NCI-H446 (cell line): ENCODE results near the gene OR2T34.
"Not testable (repeated sequence)": the region's sequence is repeated elsewhere in the genome, so short reads cannot be mapped to it uniquely, and the experiment has no call there.

ENCODE experiments used
- DNase-seq, 2 experiments: peaks; one replicate each; lab custom pipeline; 2025; lab: John Stamatoyannopoulos, UW

Gene OR2T34

DNA sequence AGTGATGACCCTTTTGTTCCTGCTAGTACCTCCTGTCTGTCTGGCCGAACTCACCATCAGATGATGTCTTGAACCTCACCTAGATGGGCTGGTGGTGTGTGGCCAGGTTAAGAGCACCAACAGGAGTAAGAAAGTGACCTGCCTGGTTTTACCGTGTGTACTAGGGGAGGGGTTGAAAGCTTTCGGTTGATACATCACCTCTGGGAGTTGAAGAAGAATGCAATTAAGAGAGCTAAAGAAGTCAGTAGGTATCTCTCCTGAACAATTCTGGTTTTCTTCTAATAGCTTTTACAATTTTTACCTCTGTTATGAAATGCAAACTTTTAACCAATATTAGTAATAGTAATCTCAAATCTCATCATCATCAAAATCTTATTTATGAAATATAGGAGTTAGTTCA, 11.9 kb downstream of the OR2T34 start, which contains the start of gene OR2T29:
Gene OR2T29, minus strand, starts transcription at position 101 of the 400 bp plus-strand sequence. CDS start 3,281 bp downstream, outside the sequence.
- not testable (repeated sequence) for DNase-seq

DNA sequence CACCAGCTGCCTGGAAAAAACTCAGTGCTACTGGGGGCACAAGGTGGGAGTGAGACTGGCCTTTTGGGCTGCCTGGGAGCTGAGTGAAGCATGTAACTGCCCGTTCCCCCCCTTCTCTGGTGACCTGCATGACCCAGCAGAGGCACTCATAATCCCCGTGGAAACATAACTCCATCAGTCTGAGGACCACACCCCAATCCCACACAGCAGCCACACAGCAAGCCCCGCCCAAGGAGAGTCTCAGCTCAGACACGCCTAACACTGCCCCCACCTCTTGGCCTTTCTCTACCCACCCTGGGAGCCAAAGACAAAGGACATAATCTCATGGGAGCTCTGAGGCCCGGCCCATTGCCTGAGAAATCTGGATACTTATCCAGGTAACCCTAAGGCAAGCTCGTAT, 23.5 kb downstream of the OR2T34 start:
- not testable (repeated sequence) for DNase-seq

DNA sequence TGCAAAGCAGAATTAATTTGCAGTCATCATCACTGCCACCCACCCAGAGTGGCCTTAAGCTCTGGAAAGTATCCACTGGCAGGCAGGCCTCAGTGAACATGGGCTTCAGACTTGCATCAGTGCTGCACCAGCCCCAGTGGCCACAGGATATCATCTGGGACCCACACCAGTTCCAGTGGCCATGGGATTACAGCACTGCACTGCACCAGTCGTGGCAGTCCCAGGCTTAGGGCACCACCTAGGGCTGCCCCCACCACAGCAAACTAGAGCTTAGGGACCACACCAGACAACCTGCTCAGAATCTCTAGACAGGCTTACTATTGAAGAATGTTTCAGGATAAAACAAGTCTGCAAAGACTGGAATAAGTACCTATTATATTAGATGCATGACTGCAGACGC, 27.2 kb downstream of the OR2T34 start:
- not testable (repeated sequence) for DNase-seq

DNA sequence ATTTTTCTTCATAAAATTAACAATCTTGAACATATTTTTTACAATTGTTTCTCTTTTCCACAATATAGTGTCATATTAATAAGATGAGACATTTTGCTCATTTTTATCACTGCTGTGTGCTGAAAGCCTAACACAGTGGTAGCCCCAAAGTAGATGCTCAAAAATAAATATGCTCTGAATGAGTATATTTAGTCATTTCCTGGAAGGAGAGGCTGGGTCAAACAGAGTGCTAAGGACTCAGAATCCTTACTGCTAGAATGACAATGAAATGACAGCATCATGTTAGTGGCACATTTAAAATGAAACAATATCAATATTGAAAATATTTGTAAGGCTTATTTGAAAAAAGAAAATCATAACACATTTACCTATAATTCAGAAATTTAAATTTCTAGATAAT, 37.1 kb downstream of the OR2T34 start:
- not testable (repeated sequence) for DNase-seq
